ENCODE data around the gene OPCML.

Gene OPCML

DNA sequence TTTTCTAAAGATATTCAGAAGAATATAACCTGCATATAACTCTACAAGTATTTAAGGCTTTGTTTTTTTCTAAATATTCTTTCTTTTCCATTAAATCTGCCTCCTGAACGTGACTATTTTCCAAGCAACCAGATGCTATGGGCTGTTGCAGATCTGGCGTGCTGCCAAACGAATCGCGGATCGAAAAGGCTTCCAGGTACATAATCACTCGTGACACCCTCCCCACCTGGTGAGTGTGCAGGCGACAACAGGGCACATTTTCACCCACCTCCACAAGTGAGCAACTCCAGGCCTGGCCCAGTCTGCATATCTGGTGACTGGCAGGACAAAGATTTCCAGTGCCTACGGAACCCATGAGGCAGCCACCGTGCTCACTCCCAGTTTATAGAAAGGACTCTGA, 660.1 kb downstream of the OPCML start:
- no peak overlapping the region for H3K4me3 ChIP-seq (ENCODE audit: control insufficient read depth, low read depth, low read length)
- DNase-seq (ENCODE audit: low read depth), result no peak
- TF ChIP-seq, protein P1, sequence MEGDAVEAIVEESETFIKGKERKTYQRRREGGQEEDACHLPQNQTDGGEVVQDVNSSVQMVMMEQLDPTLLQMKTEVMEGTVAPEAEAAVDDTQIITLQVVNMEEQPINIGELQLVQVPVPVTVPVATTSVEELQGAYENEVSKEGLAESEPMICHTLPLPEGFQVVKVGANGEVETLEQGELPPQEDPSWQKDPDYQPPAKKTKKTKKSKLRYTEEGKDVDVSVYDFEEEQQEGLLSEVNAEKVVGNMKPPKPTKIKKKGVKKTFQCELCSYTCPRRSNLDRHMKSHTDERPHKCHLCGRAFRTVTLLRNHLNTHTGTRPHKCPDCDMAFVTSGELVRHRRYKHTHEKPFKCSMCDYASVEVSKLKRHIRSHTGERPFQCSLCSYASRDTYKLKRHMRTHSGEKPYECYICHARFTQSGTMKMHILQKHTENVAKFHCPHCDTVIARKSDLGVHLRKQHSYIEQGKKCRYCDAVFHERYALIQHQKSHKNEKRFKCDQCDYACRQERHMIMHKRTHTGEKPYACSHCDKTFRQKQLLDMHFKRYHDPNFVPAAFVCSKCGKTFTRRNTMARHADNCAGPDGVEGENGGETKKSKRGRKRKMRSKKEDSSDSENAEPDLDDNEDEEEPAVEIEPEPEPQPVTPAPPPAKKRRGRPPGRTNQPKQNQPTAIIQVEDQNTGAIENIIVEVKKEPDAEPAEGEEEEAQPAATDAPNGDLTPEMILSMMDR (IDR thresholded peaks at IDR 0.05; ENCODE audit: control insufficient read depth, insufficient read depth, low read depth, low read length, missing control alignments), result no peak

DNA sequence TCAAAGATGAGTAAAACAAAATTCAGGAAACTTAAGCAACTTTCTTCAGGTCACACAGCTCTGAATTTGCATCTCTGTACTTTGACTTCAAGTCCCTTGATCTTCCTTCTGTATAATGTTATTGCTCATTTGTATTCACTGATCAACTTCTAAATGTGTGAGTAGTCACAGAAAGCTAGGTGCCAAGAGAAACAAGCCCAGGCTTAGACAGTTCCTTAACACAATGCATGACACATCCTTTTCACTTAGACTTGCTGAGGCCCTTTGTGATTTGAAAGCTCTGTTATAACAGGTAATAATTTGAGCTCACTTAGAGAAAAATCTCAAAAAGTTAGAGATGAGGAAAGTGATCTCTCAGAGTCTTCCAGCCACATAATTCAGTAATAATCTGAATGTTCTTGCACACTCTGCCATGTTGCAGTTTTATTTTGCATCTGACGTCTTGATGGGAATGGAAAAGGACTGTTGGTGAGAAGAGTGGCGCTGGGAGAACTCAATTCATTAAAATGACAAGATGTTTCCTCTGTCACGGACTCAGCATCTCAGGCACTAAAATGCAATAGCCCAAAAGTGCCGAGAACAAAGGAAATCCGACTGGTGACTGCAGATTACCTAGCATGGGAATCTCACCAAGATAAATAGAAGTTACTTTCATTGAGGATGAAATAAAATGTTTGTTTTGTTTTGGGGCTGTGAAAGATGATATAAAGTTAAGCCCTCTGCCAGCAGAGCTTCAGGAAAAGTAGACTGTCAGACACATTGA, 665.3 kb downstream of the OPCML start:
- TF ChIP-seq, protein P1 (IDR thresholded peaks at IDR 0.05; ENCODE audit: control insufficient read depth, insufficient read depth, low read depth, low read length, missing control alignments), result no peak
- no peak overlapping the region for H3K4me3 ChIP-seq (ENCODE audit: control insufficient read depth, low read depth, low read length)
- no peak for DNase-seq (ENCODE audit: low read depth)

DNA sequence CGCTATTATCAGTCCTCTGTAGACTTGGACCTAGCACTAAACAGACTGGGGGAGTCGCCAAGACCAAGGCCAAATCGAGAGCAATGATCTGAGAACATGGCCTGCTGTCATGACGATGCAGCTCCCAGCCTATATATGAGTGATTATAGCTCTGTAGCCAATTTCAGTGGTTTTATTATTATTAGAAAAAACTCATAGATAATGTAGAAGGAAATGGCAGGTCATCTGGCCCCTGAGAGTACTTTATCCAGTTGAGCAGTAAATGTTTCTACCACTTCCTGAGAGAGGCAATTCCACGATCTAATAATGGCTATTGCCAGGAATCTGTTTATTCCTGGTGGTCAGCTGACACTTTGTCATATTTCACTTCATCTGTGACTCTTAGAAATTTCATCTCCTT, 666.7 kb downstream of the OPCML start:
- H3K4me3 ChIP-seq (ENCODE audit: control insufficient read depth, low read depth, low read length), result no peak overlapping the region
- no peak for DNase-seq (ENCODE audit: low read depth)
- TF ChIP-seq, protein P1 (IDR thresholded peaks at IDR 0.05; ENCODE audit: control insufficient read depth, insufficient read depth, low read depth, low read length, missing control alignments), result no peak

DNA sequence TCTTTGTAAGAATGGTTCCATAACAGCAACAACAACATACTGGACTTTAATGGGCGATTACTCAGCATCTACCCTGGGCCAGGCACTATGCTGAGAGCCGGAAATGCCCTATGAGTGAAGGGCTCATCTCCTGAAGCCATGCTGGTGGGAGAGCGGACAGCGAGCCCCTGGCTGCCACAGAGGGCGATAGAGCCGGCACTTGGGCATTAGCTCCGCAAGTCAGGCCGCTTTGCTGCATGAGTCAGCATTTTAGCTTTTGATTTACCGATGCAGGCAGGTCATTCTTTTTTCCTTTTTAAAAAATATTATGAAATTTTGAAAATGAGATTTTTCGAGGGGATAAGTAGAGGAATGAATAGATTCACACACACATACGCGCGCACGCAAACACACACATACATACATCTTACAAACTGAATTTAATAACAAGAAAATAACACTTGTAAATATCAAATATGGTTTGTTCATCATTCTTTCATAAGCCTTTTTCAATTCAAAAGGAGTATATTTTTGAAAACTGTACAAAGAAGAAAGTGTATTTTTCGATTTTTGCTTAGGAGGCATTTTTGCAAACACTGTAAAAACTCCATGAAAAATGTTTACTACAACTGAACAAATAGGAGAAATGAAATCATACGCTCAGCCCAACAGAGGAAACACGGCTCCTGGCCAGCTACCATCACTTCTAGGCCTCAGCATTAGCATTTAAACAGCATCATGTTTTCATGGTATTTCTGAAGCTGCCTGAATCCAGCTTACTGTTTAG, 667.3 kb downstream of the OPCML start:
- H3K4me3 ChIP-seq (ENCODE audit: control insufficient read depth, low read depth, low read length), result no peak overlapping the region
- no peak for DNase-seq (ENCODE audit: low read depth)
- TF ChIP-seq, protein P1 (IDR thresholded peaks at IDR 0.05; ENCODE audit: control insufficient read depth, insufficient read depth, low read depth, low read length, missing control alignments), result no peak

DNA sequence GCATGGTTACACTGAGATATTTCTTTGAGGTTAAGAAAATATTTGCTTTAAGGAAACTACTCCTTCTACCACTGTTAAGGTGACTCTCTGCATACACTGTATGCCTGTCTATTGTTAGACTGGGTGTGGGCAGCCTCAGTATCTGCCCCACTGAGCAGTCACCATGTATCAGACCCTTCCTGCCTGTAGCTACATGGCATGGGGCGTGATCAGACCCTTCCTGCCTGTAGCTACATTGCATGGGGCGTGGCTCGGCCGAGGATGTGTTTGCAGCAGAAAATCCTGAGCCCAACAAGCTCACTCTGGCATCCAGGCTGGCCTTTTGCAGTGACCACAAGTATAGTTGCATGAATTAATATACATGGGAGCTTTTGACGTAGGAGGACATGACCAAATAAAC, 669.4 kb downstream of the OPCML start:
- no peak overlapping the region for H3K4me3 ChIP-seq (ENCODE audit: control insufficient read depth, low read depth, low read length)
- DNase-seq (ENCODE audit: low read depth), result no peak
- TF ChIP-seq, protein P1 (IDR thresholded peaks at IDR 0.05; ENCODE audit: control insufficient read depth, insufficient read depth, low read depth, low read length, missing control alignments), result no peak

DNA sequence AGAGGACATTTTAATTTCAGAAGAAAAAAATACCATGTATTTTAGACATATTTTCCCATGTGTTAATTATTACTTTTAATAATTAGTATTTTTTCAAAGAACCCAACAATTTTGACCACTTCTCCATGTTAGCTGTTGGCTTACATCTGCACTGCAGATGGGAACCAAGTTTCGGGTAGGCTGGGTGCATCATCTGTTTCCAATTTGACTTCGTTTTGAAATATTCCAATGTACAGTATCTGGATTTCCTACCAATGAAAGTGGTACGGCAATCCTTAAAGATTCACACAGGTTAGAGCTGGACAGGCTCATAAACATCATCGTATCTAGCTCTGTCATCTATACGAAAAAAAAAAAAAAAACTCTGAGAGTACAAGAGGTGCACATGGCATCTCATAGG, 670.2 kb downstream of the OPCML start:
- DNase-seq (ENCODE audit: low read depth), result no peak
- no peak overlapping the region for H3K4me3 ChIP-seq (ENCODE audit: control insufficient read depth, low read depth, low read length)
- TF ChIP-seq, protein P1 (IDR thresholded peaks at IDR 0.05; ENCODE audit: control insufficient read depth, insufficient read depth, low read depth, low read length, missing control alignments), result no peak

Data from AG09309 (cell line).